Activated effector memory CD4-positive, alpha-beta T cell treated with anti-CD3 and anti-CD28 coated beads, Interleukin-2, amount 50 U/mL, for 16 hours (primary cell): Measurements from ENCODE around the gene CD163.
A peak's percentile ranks its signal among the peaks of the same experiment; 100 is the strongest.
"Not testable (repeated sequence)": the region's sequence is repeated elsewhere in the genome, so short reads cannot be mapped to it uniquely, and the experiment has no call there.

Experiments used
- DNase-seq: peaks from one replicate; pipeline ENCODE4 v3.0.0-alpha.2; 2020

The CD163 gene

GRCh38 chr12:7503686-7504415 is at the start of gene CD163:
CD163 (minus strand) TSS chr12:7503777; CDS start chr12:7503690, 87 bp downstream.
- no peak for DNase-seq

GRCh38 chr12:7542813-7543212 is 39.2 kb upstream of the CD163 start:
- DNase-seq: no peak

DNA sequence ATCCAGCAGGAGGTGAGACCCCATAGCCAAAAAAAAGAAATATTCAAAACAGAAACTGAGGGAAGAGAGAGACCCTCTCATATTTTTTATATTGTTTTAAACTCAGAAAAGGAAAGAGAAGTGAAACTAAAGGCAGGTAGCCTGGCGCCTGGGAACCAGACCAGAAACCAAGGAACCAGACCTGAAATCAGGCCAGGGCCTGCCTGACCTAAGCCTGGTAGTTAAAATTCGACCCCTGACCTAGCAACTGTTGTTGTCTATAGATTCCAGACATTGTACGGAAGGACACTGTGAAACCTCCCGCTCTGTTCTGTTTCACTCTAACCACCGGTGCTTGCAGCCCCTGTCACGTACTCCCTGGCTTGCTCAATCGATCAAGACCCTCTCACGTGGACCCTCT is 38.5 kb upstream of the CD163 start:
- no peak for DNase-seq

- DNase-seq: no peak
These were observed 10.8 kb upstream of the CD163 start for GRCh38 chr12:7514416-7514815.

GRCh38 chr12:7512553-7512952 is 9.0 kb upstream of the CD163 start:
- DNase-seq: no peak

DNA sequence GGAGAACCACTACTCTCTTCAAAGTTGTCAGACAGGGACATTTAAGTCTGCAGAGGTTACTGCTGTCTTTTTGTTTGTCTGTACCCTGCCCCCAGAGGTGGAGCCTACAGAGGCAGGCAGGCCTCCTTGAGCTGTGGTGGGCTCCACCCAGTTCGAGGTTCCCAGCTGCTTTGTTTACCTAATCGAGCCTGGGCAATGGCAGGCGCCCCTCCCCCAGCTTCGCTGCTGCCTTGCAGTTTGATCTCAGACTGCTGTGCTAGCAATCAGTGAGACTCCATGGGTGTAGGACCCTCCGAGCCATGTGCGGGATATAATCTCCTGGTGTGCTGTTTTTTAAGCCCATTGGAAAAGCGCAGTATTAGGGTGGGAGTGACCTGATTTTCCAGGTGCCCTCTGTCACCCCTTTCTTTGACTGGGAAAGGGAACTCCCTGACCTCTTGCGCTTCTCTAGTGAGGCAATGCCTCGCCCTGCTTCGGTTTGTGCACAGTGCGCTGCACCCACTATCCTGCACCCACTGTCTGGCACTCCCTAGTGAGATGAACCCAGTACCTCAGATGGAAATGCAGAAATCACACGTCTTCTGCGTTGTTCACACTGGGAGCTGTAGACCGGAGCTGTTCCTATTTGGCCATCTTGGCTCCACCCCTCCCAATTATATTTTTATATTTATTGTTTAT is 6.4 kb upstream of the CD163 start:
- DNase-seq: not testable (repeated sequence)

DNA sequence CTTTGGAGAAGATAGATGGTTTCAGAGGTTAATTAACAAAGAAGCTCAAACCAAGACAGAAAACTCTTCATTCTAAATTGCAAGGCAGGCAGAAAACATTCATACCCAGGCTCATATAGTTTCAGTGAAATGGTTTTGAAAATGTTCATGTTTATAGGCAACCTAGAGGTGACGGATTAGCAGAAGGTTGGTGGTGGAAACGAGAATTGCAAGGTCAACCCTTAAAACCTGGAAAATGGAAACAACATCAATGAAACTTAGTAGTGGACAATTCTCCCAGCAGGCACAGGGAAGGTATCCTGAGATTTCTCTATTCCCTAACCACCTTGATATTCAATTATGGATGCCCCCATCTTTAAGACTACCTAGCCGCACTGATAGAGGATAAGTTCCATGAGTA is 965 bp downstream of the CD163 start:
- DNase-seq: no peak

DNA sequence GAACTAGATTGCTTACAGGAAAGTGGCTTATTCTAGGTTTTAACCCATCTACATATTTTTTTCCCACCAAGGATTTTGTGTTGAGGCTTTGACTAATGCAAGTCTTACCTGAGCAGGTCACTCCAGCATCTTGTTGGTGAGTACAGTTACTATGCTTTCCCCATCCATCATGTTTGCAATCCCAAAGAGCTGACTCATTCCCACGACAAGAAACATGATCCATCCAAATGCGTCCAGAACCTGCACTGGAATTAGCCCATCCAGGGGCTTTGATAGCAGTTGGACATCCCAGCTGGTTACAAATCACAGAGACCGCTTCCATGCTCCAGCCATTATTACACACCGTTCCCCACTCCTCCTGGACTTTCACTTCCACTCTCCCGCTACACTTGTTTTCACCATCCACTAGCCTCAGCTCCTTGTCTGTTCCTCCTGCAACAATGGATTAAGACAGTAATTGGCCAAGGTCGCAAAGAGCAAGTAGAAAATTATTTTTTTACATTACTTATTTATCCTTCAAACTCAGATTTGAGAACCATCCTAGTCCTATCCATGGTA is 2.5 kb downstream of the CD163 start:
- no peak for DNase-seq

GRCh38 chr12:7499636-7500035 is 3.9 kb downstream of the CD163 start:
- no peak for DNase-seq

DNA sequence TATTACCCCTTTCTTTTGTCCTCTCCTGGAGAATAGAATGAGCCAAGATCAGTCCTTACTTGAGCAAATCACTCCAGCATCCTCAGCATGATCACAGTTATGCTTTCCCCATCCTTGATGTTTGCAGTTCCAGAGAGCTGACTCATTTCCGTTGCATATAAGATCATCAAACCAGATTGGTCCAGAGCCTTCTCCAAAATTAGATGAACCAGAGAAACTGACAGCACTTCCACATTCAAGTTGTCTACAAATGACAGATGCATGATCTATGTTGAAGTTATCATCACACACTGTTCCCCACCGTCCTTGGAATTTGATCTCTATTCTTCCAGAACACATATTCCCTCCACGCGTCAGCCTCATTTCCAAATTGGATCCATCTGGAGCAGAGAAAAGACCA is 4.8 kb downstream of the CD163 start:
- DNase-seq: no peak

DNA sequence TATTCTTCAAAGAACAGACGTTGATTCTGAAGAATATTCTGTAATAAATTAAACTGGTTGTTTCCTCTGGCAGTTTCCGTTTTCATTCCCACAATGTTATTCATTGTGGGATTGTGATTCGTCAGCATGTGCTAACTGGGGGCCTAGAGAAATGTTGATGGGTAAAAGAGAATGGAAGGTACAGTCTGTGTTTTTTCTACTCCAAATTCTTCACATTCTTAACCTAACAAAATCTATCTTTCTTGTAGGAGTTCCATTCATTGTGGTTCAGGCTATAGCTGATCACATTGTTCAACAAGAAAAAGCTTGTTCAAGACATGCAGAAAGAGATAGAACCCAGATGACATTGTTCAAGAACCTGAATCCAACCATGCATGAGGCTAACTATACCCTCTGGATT is 5.9 kb downstream of the CD163 start:
- no peak for DNase-seq

DNA sequence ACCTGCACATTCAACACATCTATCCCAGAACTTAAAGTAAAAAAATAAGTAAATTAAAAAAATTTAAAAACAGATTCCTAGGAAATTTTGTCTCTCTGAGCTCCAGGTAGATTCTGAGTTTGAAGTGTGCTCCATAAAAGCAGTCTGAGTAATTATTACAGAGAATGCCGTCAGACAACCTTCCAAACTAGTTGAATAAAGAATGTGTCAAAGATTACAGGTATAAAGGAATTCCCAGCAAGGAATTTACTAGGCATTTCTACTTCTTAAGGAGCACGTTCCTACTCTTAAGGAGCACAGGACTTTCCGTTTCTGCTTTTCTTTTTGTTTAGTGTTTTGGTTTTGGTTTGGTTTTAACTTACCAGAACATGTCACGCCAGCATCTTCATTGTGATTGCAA is 7.1 kb downstream of the CD163 start:
- no peak for DNase-seq

DNA sequence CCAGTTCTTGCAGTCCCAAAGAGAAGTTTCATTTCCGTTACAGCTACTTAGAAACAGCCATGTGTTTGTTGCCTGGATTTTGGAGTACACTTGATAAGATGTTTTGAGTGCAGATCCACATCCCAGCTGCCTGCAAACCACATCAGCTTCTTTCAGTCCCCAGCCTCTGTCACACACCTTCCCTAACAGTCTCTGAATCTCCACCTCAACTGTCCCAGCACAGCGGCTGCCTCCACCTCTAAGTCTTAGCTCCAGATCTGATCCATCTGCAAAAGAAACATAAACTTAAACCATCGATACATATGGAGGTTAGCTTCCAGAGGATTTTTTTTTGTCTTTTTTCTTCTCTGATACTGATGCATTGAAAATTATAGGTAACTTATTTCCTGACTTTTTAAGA is 8.4 kb downstream of the CD163 start:
- no peak for DNase-seq

DNA sequence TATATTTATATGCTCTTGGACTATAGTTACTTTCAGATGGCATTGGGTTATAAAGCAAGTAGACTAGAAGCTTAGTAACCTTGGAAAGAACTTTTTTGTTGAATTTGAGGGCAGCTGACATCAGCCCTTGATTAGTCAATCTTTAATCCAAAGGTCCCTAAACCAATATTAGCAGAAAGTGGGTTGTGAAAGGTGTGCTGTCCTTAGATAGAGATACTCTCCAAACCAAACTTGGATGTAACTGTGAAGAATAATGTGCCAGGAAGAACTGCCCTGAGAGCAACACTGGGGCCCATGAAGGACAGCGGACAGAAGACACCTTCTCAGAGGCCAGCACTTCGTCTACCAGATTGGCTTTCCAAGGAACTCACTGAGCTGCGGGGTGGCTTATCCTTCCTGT is 10.6 kb downstream of the CD163 start:
- DNase-seq: no peak

DNA sequence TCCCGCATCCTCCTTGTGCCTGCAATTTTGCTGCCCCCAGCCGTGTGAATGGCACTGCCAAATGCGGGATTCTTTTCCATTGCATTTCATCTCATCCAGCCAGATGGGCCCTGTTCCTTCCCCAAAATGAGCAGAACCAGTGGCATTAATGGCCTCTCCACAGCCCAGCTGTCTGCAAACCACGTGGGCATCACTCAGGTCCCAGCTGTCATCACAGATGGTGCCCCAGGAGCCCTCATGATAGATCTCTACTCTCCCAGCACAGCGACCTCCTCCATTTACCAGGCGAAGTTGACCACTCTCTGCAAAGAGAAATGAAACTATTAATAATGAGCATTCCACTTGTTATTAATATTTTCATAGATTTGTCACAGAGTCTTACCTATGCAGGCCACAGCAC is 17.1 kb downstream of the CD163 start:
- no peak for DNase-seq

- no peak for DNase-seq
These were observed 18.5 kb downstream of the CD163 start for GRCh38 chr12:7485095-7485494.

- no peak for DNase-seq
These were observed 20.2 kb downstream of the CD163 start for GRCh38 chr12:7483343-7483742.

DNA sequence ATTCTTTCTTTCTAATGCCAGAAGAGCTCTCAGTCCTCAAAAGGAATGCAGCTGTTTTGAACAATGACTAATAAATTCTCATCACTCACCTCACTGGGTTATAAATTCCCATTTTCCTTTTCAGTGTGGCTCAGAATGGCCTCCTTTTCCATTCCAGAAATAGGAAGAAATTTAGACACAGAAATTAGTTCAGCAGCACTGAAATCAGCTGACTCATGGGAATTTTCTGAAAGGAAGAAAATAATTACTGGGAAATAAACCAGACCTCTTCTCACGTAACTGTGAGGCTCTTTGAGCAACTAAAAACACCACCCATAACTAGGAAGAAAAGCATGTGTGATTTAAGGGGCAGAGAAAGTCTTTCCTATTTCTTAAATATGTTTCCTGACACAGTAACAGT is 23.8 kb downstream of the CD163 start:
- DNase-seq: no peak

GRCh38 chr12:7472060-7472459 is 31.5 kb downstream of the CD163 start:
- DNase-seq: no peak

DNA sequence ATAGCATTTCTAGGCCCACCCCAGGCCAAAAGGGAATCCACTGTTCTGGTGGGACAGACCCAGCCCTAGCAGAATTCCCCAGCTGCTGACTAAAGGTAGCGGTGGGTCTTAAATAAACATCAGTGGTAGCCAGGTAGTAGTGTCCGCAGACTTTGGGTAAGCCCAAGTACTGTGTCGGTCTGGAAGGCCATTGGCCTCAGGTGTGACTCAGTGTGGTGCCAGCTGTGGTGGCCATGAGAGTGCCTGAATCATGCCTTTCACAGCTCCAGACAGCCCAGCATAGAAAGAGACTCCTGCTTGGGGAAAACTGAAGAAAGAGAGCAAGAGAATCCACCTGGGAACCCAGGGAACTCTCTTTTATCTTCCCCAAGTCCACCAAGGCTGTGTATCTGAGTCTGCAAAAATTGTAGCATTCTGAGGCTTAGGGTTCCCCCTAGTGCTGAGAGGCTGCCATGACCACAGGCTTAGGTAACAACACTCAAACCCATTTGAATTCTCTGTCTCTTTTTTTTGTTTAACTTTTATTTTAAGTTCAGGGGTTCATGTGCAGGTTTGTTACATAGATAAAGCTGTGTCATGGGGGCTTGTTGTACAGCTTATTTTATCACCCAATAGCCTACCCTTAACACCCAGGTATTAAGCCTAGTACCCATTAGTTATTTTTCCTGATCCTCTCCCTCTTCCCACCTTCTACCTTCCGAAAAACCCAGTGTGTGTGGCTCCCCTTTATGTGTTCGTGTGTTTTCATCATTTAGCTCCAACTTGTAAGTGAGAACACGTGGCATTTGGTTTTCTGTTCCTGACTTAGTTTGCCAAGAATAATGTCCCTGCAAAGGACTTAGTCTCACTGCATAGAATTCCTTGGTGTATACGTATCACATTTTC is 43.0 kb downstream of the CD163 start:
- DNase-seq: peak; percentile 81

DNA sequence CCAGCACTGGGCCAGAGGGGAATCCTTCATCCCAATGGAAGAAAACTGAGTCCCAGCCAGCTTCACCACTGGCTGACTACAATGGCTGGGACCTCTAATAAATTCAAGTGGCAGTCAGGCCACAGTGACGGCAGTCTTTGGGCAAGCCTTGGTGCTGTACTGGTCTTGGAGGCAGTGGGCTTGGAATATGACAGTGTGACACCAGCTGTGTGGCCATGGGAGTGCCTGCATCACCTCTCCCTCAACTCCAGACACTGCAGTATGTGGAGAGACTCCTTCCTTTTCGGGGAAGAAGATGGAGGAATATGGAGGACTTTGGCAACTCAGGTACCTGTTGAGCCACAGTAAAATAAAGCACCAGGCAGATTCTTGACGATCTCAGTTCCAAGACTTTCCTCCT is 43.6 kb downstream of the CD163 start:
- DNase-seq: no peak

GRCh38 chr12:7451756-7452155 is 51.8 kb downstream of the CD163 start:
- no peak for DNase-seq

- no peak for DNase-seq
These were observed 52.9 kb downstream of the CD163 start for GRCh38 chr12:7450667-7451066.
